Activated CD4-positive, alpha-beta T cell treated with anti-CD3 and anti-CD28 coated beads, Interleukin-2, amount 50 U/mL, for 1 hour (primary cell): ENCODE data around the gene GNGT2.

Experiments
- DNase-seq: peaks from one replicate; pipeline ENCODE4 v3.0.0-alpha.2; 2020

Gene GNGT2

DNA sequence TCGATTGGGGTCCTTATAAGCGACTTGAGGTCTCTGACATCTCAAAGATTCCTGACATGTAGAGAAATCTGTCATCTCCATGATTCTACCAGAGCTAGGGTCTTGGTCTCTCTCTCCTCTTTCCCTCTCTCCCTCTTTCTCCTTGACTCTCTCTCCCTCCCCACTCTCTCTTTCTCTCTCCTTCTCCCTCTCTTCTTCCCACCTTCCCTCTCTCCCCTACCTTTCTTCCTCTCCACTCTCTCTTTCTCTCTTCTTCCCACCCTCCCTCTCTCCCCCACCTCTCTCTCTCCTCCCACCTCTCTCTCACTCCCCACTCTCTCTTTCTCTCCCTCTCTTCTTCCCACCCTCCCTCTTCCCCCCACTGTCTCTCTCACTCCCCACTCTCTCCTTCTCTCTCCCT is 45.2 kb downstream of the GNGT2 start:
- no peak for DNase-seq

DNA sequence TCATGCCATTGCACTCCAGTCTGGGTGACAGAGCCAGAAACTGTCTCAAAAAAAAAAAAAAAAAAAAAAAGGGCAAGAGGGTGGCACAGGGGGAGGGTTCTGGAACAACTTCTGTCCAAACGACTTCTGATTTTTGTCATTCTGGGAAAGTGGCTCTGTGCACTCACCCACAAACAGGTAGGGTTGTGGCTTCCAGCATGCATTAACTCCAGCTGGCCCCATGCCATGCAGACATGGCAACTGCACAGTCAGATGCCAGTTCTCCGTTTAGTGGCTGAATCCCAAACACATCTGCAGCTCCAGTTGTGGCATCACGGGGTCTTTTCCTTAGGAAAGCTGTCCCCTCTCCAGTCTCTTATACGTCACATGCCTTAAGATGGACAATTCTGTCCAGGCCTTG is 47.5 kb downstream of the GNGT2 start:
- DNase-seq: no peak

DNA sequence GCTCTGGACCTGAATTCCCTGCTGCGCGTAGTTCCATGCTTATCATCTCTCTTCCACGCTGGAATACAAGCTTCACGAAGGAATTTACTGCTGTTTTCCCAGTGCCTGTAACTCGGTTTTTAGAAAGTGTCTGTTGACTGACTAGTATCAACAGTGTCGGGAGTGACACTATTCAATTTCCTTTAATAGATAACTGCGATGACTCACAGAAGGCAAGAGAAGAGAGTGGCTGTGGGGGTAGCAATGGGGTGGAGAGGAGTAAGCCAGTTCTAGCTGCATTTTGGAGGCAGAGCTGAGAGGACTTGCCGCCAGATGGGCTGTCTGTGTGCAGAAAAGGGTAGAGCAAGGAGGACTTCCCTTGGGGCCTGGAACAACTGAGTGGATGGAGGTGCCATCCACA is 52.6 kb downstream of the GNGT2 start:
- no peak for DNase-seq

DNA sequence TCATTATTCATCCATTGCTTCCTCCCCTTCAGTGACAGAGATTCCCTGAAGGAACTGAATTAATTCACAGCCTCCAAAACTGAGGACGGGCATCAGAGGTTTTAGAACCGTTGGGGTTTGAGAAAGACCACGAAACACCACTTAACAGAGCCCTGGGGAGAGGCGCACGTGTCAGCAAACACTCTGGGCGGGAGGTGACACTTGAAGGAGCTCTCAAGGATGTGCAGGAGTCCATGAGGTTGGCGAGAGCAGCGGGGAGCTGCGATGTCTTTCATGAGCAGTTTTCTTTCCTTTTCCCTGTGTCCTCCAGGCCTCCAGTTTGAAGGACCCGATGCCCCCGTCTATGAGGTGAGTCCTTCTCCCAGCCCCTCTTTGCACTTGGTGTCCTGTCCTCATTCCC is 54.1 kb downstream of the GNGT2 start:
- DNase-seq: no peak
